ENCODE data around the gene TMEM242.

The TMEM242 gene

DNA sequence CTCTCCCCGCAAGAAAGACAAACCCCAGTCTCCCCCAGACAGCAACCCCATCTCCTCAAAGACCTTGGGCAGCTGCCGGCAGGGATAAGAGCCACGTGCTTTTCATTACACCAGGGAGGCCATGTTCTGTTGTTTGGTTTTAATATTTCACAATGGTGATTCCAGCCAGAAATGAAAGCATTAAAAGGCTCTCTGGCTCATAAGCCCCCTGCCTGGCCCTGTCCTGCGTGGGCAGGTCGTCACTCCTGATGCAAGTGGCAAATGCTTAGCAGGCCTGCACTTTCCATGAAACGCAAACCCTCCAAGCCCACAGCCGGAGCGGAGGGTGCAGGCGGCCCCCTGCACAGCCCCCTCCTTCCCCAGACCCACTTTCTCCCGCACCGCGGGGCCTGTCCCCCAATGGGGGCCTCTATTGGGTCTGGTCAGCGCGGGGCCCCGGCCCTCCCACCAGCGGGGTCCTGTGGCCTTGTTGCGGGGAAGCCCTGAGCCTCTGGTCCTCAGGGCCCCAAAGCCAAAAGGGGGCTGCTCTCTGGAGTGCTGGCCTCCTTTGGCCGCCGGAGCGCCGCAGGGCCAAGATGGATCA lies 77.2 kb downstream of the TMEM242 start:
- DNase-seq = no peak

- no peak for DNase-seq
Measured at GRCh38 chr6:157245436-157245835, 77.9 kb downstream of the TMEM242 start.

DNA sequence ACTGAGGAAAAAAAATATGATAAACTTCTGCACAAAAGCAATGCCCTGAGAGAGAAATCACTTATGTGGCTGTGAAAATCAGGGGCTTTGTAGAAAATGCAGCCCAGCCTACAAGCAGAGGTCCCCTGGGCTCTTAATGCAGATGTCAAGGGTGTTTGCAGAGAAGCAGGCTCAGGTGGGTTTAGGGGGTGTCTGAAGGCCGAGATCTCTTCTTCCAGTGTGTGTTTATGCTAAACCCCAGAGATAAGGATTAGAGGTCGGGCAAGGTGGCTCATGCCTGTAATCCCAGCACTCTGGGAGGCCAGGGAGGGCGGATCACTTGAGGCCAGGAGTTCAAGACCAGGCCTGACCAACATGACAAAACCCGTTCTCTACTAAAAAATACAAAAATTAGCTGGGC lies 78.5 kb downstream of the TMEM242 start:
- no peak for DNase-seq

DNA sequence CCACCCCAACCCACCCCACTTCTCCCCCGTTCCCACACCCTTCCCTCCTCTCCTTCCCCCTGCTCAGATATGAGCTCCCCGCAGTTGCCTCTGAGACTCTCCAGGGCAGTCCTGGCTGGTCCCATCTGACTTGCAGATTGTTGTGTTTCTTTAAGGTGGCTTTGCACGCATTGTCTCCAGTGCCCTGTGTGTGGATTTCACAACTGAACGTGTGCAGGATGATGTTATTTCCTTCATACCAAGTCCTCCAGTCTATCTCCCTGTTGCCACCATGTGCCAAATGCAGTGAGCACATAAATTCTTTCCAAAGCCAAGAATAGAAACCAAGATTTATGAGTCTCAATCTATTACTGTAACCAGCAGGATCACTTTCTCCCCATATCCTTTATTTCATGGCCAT lies 79.1 kb downstream of the TMEM242 start:
- no peak for DNase-seq

DNA sequence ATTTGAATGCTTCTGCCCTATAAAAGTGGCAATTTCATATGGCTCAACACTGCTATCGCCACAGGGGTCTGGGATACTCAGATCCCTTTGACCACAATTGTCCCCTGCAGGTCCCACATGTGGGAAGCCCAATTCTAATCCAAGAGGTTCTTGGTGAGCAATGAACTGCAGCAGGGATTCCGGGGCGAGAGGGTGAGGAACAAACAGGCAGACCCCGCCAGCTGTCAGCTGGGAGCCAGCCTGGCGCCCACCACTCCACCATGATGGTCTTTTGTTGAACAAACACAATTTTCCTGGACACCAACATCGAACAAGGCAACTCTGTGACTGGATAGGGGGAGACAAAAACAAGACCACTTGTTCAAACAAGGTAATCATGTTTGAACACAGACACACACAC lies 80.5 kb downstream of the TMEM242 start:
- DNase-seq = no peak

DNA sequence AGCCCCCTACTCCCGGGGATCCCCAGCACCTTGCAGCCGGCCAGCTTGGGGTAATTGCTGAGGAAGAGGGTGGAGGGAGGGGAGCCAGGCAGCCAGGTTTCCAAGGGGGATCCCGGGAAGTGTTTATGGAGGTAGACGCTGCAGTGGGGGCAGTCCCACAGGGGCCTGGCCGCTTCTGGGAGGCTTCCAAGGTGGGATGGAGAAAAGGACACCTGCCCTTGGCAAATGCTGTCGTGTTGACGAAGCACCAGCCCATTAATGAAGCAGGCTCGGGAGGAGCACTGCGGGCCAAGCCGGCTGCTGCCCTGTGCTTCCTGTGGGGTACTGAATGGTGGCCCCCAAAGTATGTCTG lies 82.4 kb downstream of the TMEM242 start:
- DNase-seq = no peak

GRCh38 chr6:157240059-157240959 lies 83.0 kb downstream of the TMEM242 start:
- no peak for DNase-seq

DNA sequence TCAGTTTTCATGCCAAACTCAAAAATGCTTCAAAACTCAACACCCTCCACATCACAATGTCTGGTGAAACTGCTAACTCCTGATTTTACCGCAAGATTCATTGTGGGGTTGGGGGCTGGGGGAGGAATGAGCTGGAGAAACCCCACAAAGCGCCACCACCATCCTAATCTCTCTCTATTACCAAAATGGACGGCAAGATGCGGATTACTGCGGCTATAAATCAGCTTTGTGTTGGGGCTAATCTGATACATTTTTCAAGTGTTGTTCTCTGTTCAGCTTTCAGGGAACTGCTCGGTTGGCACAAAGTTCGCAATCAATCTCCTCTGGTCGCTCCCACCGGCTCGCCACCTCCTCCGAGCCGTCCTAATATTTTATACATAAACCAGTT lies 83.7 kb downstream of the TMEM242 start:
- DNase-seq = no peak

All from NCI-H2081 treated with DMSO at 0.1 percent for 48 hours (cell line).